K562 (cell line): ENCODE data around the gene FAM83D. TPM values are rescaled to one million over a fixed set of nuclear protein-coding genes. Genes with fewer than 3 reads are reported as not detected.

ENCODE experiments used
- HIVEP1 ChIP-seq: fragments of 250-450 bp; sonication (Bioruptor Pico); IDR thresholded peaks from 2 replicates; pipeline ENCODE4 v1.4.0; 2020; ENCODE audit warnings: mild to moderate bottlenecking
- MTA1 ChIP-seq: fragments of 450-650 bp; IDR thresholded peaks from 2 replicates; pipeline ENCODE4 v1.6.1; 2017; ENCODE audit warnings: borderline replicate concordance
- NR1H2 ChIP-seq: sonication (generic); formaldehyde crosslinking; IDR thresholded peaks from 2 replicates; pipeline ENCODE4 v1.4.0; 2020; ENCODE audit warnings: mild to moderate bottlenecking, missing genetic modification reagents
- PHTF2 ChIP-seq: fragments of 250-450 bp; sonication (Bioruptor Pico); IDR thresholded peaks from 2 replicates; pipeline ENCODE4 v1.5.0; 2021; ENCODE audit warnings: mild to moderate bottlenecking
- RAD51 ChIP-seq: fragments of 450-650 bp; IDR thresholded peaks from 2 replicates; pipeline ENCODE4 v1.7.1; 2016; ENCODE audit warnings: low read depth, mild to moderate bottlenecking, borderline replicate concordance
- RBM15 ChIP-seq: fragments of 200-400 bp; formaldehyde crosslinking; IDR thresholded peaks from 2 replicates; pipeline ENCODE4 v1.6.1; 2018; ENCODE audit warnings: mild to moderate bottlenecking, low read length, moderate library complexity; ENCODE audit not compliant: insufficient read depth
- SIX5 ChIP-seq, 2 experiments: IDR thresholded peaks; 2 replicates each; pipeline ENCODE4 v1.6.1; 2011; ENCODE audit warnings: low read length in 2 of 2, borderline replicate concordance in 1 of 2, low read depth in 1 of 2, mild to moderate bottlenecking in 1 of 2, moderate library complexity in 1 of 2; ENCODE audit not compliant: insufficient read depth in 1 of 2
- ZNF175 ChIP-seq: fragments of 200-800 bp; sonication (Bioruptor generic); IDR thresholded peaks from 2 replicates; pipeline ENCODE4 v1.6.1; 2016; ENCODE audit warnings: low read depth, mild to moderate bottlenecking, missing genetic modification characterization, missing compliant biosample characterization
- ZNF318 ChIP-seq, 2 experiments: fragments of 450-650 bp; IDR thresholded peaks; 2 replicates each; pipeline ENCODE4 v1.6.1; 2016; ENCODE audit warnings: mild to moderate bottlenecking in 2 of 2, borderline replicate concordance in 1 of 2, low read depth in 1 of 2, moderate library complexity in 1 of 2
- ZNF699 ChIP-seq: fragments of 250-450 bp; sonication (Bioruptor Pico); IDR thresholded peaks from 2 replicates; pipeline ENCODE4 v1.8.0; 2021; ENCODE audit warnings: mild to moderate bottlenecking, moderate library complexity; ENCODE audit not compliant: insufficient replicate concordance
- ZNF740 ChIP-seq, 3 experiments: fragments of 200-800 bp in 1 of 3; sonication (Bioruptor generic) in 1 of 3; sonication (generic) in 1 of 3; formaldehyde crosslinking in 1 of 3; IDR thresholded peaks; 2 replicates each; pipeline versions ENCODE4 v1.6.1 to v1.8.0; 2016 to 2022; ENCODE audit warnings: mild to moderate bottlenecking in 2 of 3, missing compliant biosample characterization in 2 of 3, missing genetic modification characterization in 2 of 3, missing genetic modification reagents in 1 of 3
- polyA plus RNA-seq, 8 experiments: library from polyadenylated mRNA; depleted of rRNA in 4 of 8; stranded (reverse) in 5 of 8; unstranded in 3 of 8; fragments of >200 nt; fragmentation: Nextera tagmentation in 2 of 8; fragmentation: Illumina TruSeq in 1 of 8; extraction: Ambion mirVana in 2 of 8; extraction: Trizol in 1 of 8; gene quantifications; 2 replicates each; pipeline versions ENCODE4 v1.2.1 to v1.2.3, GENCODE V29; 2011 to 2014; ENCODE audit warnings: inconsistent platforms in 1 of 8, missing spikeins in 1 of 8
- total RNA-seq, 7 experiments: library from RNA; depleted of rRNA in 6 of 7; stranded (reverse); fragments of >200 nt in 6 of 7; fragmentation: Illumina TruSeq in 2 of 7; extraction: Trizol in 2 of 7; gene quantifications; 2 replicates each; pipeline versions ENCODE4 v1.2.1 to v1.2.3, GENCODE V29; 2011 to 2021; ENCODE audit warnings: low replicate concordance in 1 of 7
- TF ChIP-seq, protein P1 (sequence below): fragments of 250-450 bp; sonication (Bioruptor Pico); IDR thresholded peaks from 2 replicates; pipeline ENCODE4 v1.4.0; 2020

Gene FAM83D
- total and polyA plus RNA-seq, 9 of the 15 experiments (the other 6 are each of a cell fraction or from before 2014, with no cell fraction given), result 8.2 to 66.1 (median 43.5) TPM

GRCh38 chr20:38995536-38996044 lies 69.4 kb downstream of the FAM83D start (continued):
- TF ChIP-seq ZNF318 (IDR thresholded peaks at IDR 0.05; ENCODE audit: borderline replicate concordance in 1 of 2, low read depth in 1 of 2) (no peak), ZNF740 (CRISPR knock-in tag; IDR thresholded peaks at IDR 0.05) (no peak), ZNF740 (tag; IDR thresholded peaks at IDR 0.05) (no peak), MTA1 (no peak; the same call in 1 of the 2 replicates), HIVEP1 (no peak), NR1H2 (no peak), RBM15 (no peak), RAD51 (no peak), SIX5 (IDR thresholded peaks at IDR 0.05; ENCODE audit: borderline replicate concordance in 1 of 2, insufficient read depth in 1 of 2, low read depth in 1 of 2, low read length in 2 of 2) (no peak), PHTF2 (CRISPR knock-in tag) (no peak), ZNF175 (CRISPR knock-in tag) (no peak), ZNF699 (no peak)
- TF ChIP-seq, protein P1, sequence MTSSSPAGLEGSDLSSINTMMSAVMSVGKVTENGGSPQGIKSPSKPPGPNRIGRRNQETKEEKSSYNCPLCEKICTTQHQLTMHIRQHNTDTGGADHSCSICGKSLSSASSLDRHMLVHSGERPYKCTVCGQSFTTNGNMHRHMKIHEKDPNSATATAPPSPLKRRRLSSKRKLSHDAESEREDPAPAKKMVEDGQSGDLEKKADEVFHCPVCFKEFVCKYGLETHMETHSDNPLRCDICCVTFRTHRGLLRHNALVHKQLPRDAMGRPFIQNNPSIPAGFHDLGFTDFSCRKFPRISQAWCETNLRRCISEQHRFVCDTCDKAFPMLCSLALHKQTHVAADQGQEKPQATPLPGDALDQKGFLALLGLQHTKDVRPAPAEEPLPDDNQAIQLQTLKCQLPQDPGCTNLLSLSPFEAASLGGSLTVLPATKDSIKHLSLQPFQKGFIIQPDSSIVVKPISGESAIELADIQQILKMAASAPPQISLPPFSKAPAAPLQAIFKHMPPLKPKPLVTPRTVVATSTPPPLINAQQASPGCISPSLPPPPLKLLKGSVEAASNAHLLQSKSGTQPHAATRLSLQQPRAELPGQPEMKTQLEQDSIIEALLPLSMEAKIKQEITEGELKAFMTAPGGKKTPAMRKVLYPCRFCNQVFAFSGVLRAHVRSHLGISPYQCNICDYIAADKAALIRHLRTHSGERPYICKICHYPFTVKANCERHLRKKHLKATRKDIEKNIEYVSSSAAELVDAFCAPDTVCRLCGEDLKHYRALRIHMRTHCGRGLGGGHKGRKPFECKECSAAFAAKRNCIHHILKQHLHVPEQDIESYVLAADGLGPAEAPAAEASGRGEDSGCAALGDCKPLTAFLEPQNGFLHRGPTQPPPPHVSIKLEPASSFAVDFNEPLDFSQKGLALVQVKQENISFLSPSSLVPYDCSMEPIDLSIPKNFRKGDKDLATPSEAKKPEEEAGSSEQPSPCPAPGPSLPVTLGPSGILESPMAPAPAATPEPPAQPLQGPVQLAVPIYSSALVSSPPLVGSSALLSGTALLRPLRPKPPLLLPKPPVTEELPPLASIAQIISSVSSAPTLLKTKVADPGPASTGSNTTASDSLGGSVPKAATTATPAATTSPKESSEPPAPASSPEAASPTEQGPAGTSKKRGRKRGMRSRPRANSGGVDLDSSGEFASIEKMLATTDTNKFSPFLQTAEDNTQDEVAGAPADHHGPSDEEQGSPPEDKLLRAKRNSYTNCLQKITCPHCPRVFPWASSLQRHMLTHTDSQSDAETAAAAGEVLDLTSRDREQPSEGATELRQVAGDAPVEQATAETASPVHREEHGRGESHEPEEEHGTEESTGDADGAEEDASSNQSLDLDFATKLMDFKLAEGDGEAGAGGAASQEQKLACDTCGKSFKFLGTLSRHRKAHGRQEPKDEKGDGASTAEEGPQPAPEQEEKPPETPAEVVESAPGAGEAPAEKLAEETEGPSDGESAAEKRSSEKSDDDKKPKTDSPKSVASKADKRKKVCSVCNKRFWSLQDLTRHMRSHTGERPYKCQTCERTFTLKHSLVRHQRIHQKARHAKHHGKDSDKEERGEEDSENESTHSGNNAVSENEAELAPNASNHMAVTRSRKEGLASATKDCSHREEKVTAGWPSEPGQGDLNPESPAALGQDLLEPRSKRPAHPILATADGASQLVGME (CRISPR knock-in tag), result no peak
